NAMALWA (cell line): ENCODE measurements around the gene NPIPA8.
"Not testable (repeated sequence)": the region's sequence is repeated elsewhere in the genome, so short reads cannot be mapped to it uniquely, and the experiment has no call there.

Experiments used
- DNase-seq: peaks from one replicate; pipeline ENCODE4 v3.0.0-alpha.2; 2015; ENCODE audit warnings: low spot score

Gene NPIPA8

GRCh38 chr16:18276756-18277155, 59.8 kb downstream of the NPIPA8 start:
- not testable (repeated sequence) for DNase-seq

GRCh38 chr16:18270171-18270570, 66.4 kb downstream of the NPIPA8 start:
- not testable (repeated sequence) for DNase-seq
